GM19324 (cell line): ENCODE results near the gene DOCK10.
A peak's percentile ranks its signal among the peaks of the same experiment; 100 is the strongest.
"Not testable (repeated sequence)": the region's sequence is repeated elsewhere in the genome, so short reads cannot be mapped to it uniquely, and the experiment has no call there.

ENCODE experiments used
- ATAC-seq: cut with Tn5 transposase; IDR thresholded peaks from one replicate; pipeline ENCODE4 v1.9.1; 2021; ENCODE audit warnings: mild to moderate bottlenecking, moderate library complexity; ENCODE audit not compliant: unreplicated experiment, low FRiP score

Gene DOCK10

GRCh38 chr2:225041851-225042799, at the start of gene DOCK10:
TSS of gene DOCK10 (minus strand) at chr2:225042468. CDS start at chr2:225042374, 94 bp downstream.
- ATAC-seq = peak; percentile 39

- no peak for ATAC-seq
Measured at GRCh38 chr2:225091336-225091735, 49.1 kb upstream of the DOCK10 start.

- ATAC-seq = no peak
Measured at GRCh38 chr2:225090746-225091145, 48.5 kb upstream of the DOCK10 start.

GRCh38 chr2:225086915-225087314, 44.6 kb upstream of the DOCK10 start:
- ATAC-seq = no peak

- ATAC-seq = no peak
Measured at GRCh38 chr2:225086439-225086838, 44.2 kb upstream of the DOCK10 start.

GRCh38 chr2:225083276-225083675, 41.0 kb upstream of the DOCK10 start:
- ATAC-seq = no peak

- ATAC-seq = no peak
Measured at GRCh38 chr2:225076125-225076524, 33.9 kb upstream of the DOCK10 start.

GRCh38 chr2:225074919-225075681, 32.8 kb upstream of the DOCK10 start:
- no peak for ATAC-seq

- ATAC-seq = no peak
Measured at GRCh38 chr2:225074366-225074765, 32.1 kb upstream of the DOCK10 start.

- no peak for ATAC-seq
Measured at GRCh38 chr2:225073198-225073597, 30.9 kb upstream of the DOCK10 start.

GRCh38 chr2:225072444-225072843, 30.2 kb upstream of the DOCK10 start:
- ATAC-seq = no peak

- no peak for ATAC-seq
Measured at GRCh38 chr2:225070811-225071210, 28.5 kb upstream of the DOCK10 start.

- ATAC-seq = no peak
Measured at GRCh38 chr2:225069966-225070365, 27.7 kb upstream of the DOCK10 start.

- no peak for ATAC-seq
Measured at GRCh38 chr2:225069477-225069876, 27.2 kb upstream of the DOCK10 start.

- no peak for ATAC-seq
Measured at GRCh38 chr2:225065882-225066281, 23.6 kb upstream of the DOCK10 start.

- no peak for ATAC-seq
Measured at GRCh38 chr2:225064928-225065327, 22.7 kb upstream of the DOCK10 start.

GRCh38 chr2:225064362-225064761, 22.1 kb upstream of the DOCK10 start:
- no peak for ATAC-seq

GRCh38 chr2:225056330-225057073, 14.2 kb upstream of the DOCK10 start:
- ATAC-seq = no peak

GRCh38 chr2:225055714-225056113, 13.4 kb upstream of the DOCK10 start:
- no peak for ATAC-seq

GRCh38 chr2:225052703-225053102, 10.4 kb upstream of the DOCK10 start:
- ATAC-seq = peak; percentile 73

- ATAC-seq = not testable (repeated sequence)
Measured at GRCh38 chr2:225047502-225047901, 5.2 kb upstream of the DOCK10 start.
